ENCODE results near the gene FEM1A.

DNA sequence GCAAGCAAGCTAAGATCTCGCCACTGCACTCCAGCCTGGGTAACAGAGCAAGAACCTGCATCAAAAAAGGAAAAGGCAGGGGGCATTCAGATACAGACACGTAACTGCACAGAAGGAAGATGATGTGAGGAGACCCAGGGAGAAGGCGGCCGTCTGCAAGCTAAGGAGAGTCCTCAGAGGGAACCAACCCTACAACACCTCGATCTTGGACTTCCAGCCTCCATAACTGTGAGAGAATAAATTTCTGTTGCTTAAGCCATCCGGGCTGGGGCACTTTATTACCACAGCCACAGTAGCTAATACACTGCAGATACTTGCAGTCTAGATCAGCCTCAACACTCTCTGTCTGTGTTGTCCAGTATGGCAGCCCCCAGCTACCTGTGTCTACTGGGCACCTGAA, 32.0 kb downstream of the FEM1A start:
- TF ChIP-seq, protein P1, sequence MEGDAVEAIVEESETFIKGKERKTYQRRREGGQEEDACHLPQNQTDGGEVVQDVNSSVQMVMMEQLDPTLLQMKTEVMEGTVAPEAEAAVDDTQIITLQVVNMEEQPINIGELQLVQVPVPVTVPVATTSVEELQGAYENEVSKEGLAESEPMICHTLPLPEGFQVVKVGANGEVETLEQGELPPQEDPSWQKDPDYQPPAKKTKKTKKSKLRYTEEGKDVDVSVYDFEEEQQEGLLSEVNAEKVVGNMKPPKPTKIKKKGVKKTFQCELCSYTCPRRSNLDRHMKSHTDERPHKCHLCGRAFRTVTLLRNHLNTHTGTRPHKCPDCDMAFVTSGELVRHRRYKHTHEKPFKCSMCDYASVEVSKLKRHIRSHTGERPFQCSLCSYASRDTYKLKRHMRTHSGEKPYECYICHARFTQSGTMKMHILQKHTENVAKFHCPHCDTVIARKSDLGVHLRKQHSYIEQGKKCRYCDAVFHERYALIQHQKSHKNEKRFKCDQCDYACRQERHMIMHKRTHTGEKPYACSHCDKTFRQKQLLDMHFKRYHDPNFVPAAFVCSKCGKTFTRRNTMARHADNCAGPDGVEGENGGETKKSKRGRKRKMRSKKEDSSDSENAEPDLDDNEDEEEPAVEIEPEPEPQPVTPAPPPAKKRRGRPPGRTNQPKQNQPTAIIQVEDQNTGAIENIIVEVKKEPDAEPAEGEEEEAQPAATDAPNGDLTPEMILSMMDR (IDR thresholded peaks at IDR 0.05), result no peak
- no peak for TF ChIP-seq POLR2A (IDR thresholded peaks at IDR 0.05)

All from heart left ventricle (tissue), 13 donors.